Measurements from ENCODE around the gene MRE11. TPM values are rescaled to one million over a fixed set of nuclear protein-coding genes. Genes with fewer than 3 reads are reported as not detected.

The MRE11 gene
- total RNA-seq, 2 experiments from 2014 or later = 45.1 to 46.2 TPM

- Mint-ChIP-seq H3K4me3 (no peak overlapping the region), H3K36me3 (peaks cover 54% of the 10 kb centered on the region), H3K4me1 (peaks cover 9% of the 10 kb centered on the region), H3K9me3 (ENCODE audit: low read depth) (no peaks in the 10 kb centered on the region), H3K27me3 (no peaks in the 10 kb centered on the region), H3K27ac (no peak overlapping the region)
- CTCF ChIA-PET = no interaction called here
- no peak for DNase-seq
- ATAC-seq = no peak
These were observed 12.3 kb downstream of the MRE11 start for GRCh38 chr11:94481342-94481741.

- DNase-seq (no peak), ATAC-seq (no peak)
- Mint-ChIP-seq H3K27me3 (no peaks in the 10 kb centered on the region), H3K9me3 (ENCODE audit: low read depth) (no peaks in the 10 kb centered on the region), H3K27ac (peak overlapping the region; percentile 53), H3K4me3 (no peak overlapping the region), H3K36me3 (peaks cover 56% of the 10 kb centered on the region), H3K4me1 (peaks cover 26% of the 10 kb centered on the region)
- CTCF ChIA-PET = interaction anchor here (1.2 kb wide), 1 partner anchor 14 kb away, joined by 3 read pairs; no protein-coding TSS in a partner anchor
These were observed 16.0 kb downstream of the MRE11 start for GRCh38 chr11:94477624-94478023.

GRCh38 chr11:94472916-94473799 lies 20.5 kb downstream of the MRE11 start:
- ATAC-seq (peak; percentile 91), DNase-seq (peak; percentile 75)
- Mint-ChIP-seq H3K9me3 (ENCODE audit: low read depth) (no peaks in the 10 kb centered on the region), H3K4me3 (peak overlapping the region; percentile 57), H3K27ac (peak overlapping the region; percentile 88), H3K4me1 (peaks cover 35% of the 10 kb centered on the region), H3K27me3 (no peaks in the 10 kb centered on the region), H3K36me3 (peaks cover 55% of the 10 kb centered on the region)
- CTCF ChIA-PET = no interaction called here

GRCh38 chr11:94469416-94469815 lies 24.2 kb downstream of the MRE11 start:
- ATAC-seq (peak; percentile 58), DNase-seq (no peak)
- H3K9me3 Mint-ChIP-seq (ENCODE audit: low read depth) = no peaks in the 10 kb centered on the region
- no peak overlapping the region for H3K4me3 Mint-ChIP-seq
- H3K27ac Mint-ChIP-seq = no peak overlapping the region
- H3K27me3 Mint-ChIP-seq = no peaks in the 10 kb centered on the region
- peaks cover 49% of the 10 kb centered on the region for H3K36me3 Mint-ChIP-seq
- H3K4me1 Mint-ChIP-seq = peaks cover 25% of the 10 kb centered on the region
- CTCF ChIA-PET = interaction anchor here (1.3 kb wide), 1 partner anchor 36 kb away, joined by 3 read pairs; no protein-coding TSS in a partner anchor

- DNase-seq (no peak), ATAC-seq (no peak)
- H3K36me3 Mint-ChIP-seq = peaks cover 61% of the 10 kb centered on the region
- H3K27me3 Mint-ChIP-seq = no peaks in the 10 kb centered on the region
- H3K27ac Mint-ChIP-seq = no peak overlapping the region
- peaks cover 2% of the 10 kb centered on the region for H3K9me3 Mint-ChIP-seq (ENCODE audit: low read depth)
- no peak overlapping the region for H3K4me3 Mint-ChIP-seq
- CTCF ChIA-PET = no interaction called here
- H3K4me1 Mint-ChIP-seq = peaks cover 7% of the 10 kb centered on the region
These were observed 34.1 kb downstream of the MRE11 start for GRCh38 chr11:94459576-94459975.

- H3K4me1 Mint-ChIP-seq = peaks cover 7% of the 10 kb centered on the region
- H3K9me3 Mint-ChIP-seq (ENCODE audit: low read depth) = no peaks in the 10 kb centered on the region
- ATAC-seq = no peak
- H3K4me3 Mint-ChIP-seq = no peak overlapping the region
- H3K27ac Mint-ChIP-seq = no peak overlapping the region
- no peak for DNase-seq
- CTCF ChIA-PET = interaction anchor here (0.6 kb wide), 1 partner anchor 48 kb away, joined by 3 read pairs; no protein-coding TSS in a partner anchor
- peaks cover 54% of the 10 kb centered on the region for H3K36me3 Mint-ChIP-seq
- no peaks in the 10 kb centered on the region for H3K27me3 Mint-ChIP-seq
These were observed 36.3 kb downstream of the MRE11 start for GRCh38 chr11:94457118-94458029.

- Mint-ChIP-seq H3K36me3 (peaks cover 42% of the 10 kb centered on the region), H3K4me3 (no peak overlapping the region), H3K27ac (no peak overlapping the region), H3K4me1 (peaks cover 7% of the 10 kb centered on the region), H3K9me3 (ENCODE audit: low read depth) (no peaks in the 10 kb centered on the region), H3K27me3 (no peaks in the 10 kb centered on the region)
- ATAC-seq (no peak), DNase-seq (no peak)
- CTCF ChIA-PET = no interaction called here
These were observed 37.8 kb downstream of the MRE11 start for GRCh38 chr11:94455861-94456260.

- DNase-seq (no peak), ATAC-seq (no peak)
- no peak overlapping the region for H3K4me3 Mint-ChIP-seq
- no peak overlapping the region for H3K27ac Mint-ChIP-seq
- H3K4me1 Mint-ChIP-seq = peaks cover 2% of the 10 kb centered on the region
- no peaks in the 10 kb centered on the region for H3K9me3 Mint-ChIP-seq (ENCODE audit: low read depth)
- H3K36me3 Mint-ChIP-seq = peaks cover 26% of the 10 kb centered on the region
- H3K27me3 Mint-ChIP-seq = no peaks in the 10 kb centered on the region
- CTCF ChIA-PET = interaction anchor here (1.0 to 1.2 kb wide), 2 partner anchors 8 to 613 kb away, joined by 3 read pairs; partner anchors contain the start of gene SRSF8
These were observed 39.3 kb downstream of the MRE11 start for GRCh38 chr11:94454301-94454700.

GRCh38 chr11:94452988-94453387 lies 40.7 kb downstream of the MRE11 start:
- H3K27ac Mint-ChIP-seq = no peak overlapping the region
- H3K27me3 Mint-ChIP-seq = no peaks in the 10 kb centered on the region
- H3K4me1 Mint-ChIP-seq = no peaks in the 10 kb centered on the region
- ATAC-seq (no peak), DNase-seq (no peak)
- CTCF ChIA-PET = no interaction called here
- H3K4me3 Mint-ChIP-seq = no peak overlapping the region
- H3K36me3 Mint-ChIP-seq = peaks cover 23% of the 10 kb centered on the region
- H3K9me3 Mint-ChIP-seq (ENCODE audit: low read depth) = no peaks in the 10 kb centered on the region

- Mint-ChIP-seq H3K36me3 (peaks cover 19% of the 10 kb centered on the region), H3K27me3 (no peaks in the 10 kb centered on the region), H3K9me3 (ENCODE audit: low read depth) (no peaks in the 10 kb centered on the region), H3K4me1 (no peaks in the 10 kb centered on the region), H3K4me3 (no peak overlapping the region), H3K27ac (no peak overlapping the region)
- CTCF ChIA-PET = no interaction called here
- ATAC-seq = no peak
- DNase-seq = no peak
These were observed 43.6 kb downstream of the MRE11 start for GRCh38 chr11:94450048-94450447.

GRCh38 chr11:94449437-94449836 lies 44.2 kb downstream of the MRE11 start:
- Mint-ChIP-seq H3K9me3 (ENCODE audit: low read depth) (no peaks in the 10 kb centered on the region), H3K27ac (no peak overlapping the region), H3K4me1 (no peaks in the 10 kb centered on the region), H3K4me3 (no peak overlapping the region), H3K36me3 (peaks cover 18% of the 10 kb centered on the region), H3K27me3 (no peaks in the 10 kb centered on the region)
- no peak for DNase-seq
- CTCF ChIA-PET = no interaction called here
- ATAC-seq = no peak

GRCh38 chr11:94449029-94449428 lies 44.6 kb downstream of the MRE11 start:
- H3K4me3 Mint-ChIP-seq = no peak overlapping the region
- H3K27me3 Mint-ChIP-seq = no peaks in the 10 kb centered on the region
- H3K9me3 Mint-ChIP-seq (ENCODE audit: low read depth) = no peaks in the 10 kb centered on the region
- H3K36me3 Mint-ChIP-seq = peaks cover 22% of the 10 kb centered on the region
- DNase-seq (no peak), ATAC-seq (no peak)
- CTCF ChIA-PET = no interaction called here
- H3K27ac Mint-ChIP-seq = no peak overlapping the region
- H3K4me1 Mint-ChIP-seq = no peaks in the 10 kb centered on the region

GRCh38 chr11:94447149-94447548 lies 46.5 kb downstream of the MRE11 start:
- DNase-seq = no peak
- Mint-ChIP-seq H3K4me1 (no peaks in the 10 kb centered on the region), H3K27me3 (no peaks in the 10 kb centered on the region), H3K4me3 (no peak overlapping the region), H3K9me3 (ENCODE audit: low read depth) (no peaks in the 10 kb centered on the region), H3K36me3 (peaks cover 16% of the 10 kb centered on the region), H3K27ac (no peak overlapping the region)
- ATAC-seq = no peak
- CTCF ChIA-PET = no interaction called here
